GM21390 (cell line): ENCODE measurements around the gene NRG3.
"Not testable (repeated sequence)": the region's sequence is repeated elsewhere in the genome, so short reads cannot be mapped to it uniquely, and the experiment has no call there.

Experiments used
- ATAC-seq: cut with Tn5 transposase; IDR thresholded peaks from one replicate; pipeline ENCODE4 v1.9.1; 2021; ENCODE audit not compliant: unreplicated experiment

NRG3 gene

GRCh38 chr10:82942286-82943099 is 1067.5 kb downstream of the NRG3 start:
- ATAC-seq: no peak

DNA sequence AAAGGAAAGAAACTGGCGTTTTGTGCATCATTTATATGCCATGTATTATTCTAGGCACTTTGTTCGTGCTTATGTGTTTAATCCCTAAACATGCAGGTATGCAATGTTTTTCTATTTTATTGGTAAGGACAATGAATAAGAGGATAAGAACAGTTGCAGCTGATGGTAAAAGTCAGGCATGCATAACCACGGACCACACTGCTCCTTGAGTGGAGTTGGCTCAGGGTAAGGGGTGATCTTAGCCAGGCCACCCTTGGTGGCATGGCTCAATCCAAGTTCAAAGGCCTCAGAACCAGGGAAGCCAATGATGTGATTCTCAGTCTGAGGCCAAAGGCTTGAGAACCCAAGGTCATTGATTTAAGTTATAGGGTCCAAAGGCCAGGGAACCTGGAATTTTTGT is 1068.1 kb downstream of the NRG3 start:
- no peak for ATAC-seq

- no peak for ATAC-seq
These were observed 1075.0 kb downstream of the NRG3 start for GRCh38 chr10:82949816-82950575.

GRCh38 chr10:82953331-82953730 is 1078.3 kb downstream of the NRG3 start:
- no peak for ATAC-seq

- ATAC-seq: no peak
These were observed 1078.9 kb downstream of the NRG3 start for GRCh38 chr10:82953909-82954308.

DNA sequence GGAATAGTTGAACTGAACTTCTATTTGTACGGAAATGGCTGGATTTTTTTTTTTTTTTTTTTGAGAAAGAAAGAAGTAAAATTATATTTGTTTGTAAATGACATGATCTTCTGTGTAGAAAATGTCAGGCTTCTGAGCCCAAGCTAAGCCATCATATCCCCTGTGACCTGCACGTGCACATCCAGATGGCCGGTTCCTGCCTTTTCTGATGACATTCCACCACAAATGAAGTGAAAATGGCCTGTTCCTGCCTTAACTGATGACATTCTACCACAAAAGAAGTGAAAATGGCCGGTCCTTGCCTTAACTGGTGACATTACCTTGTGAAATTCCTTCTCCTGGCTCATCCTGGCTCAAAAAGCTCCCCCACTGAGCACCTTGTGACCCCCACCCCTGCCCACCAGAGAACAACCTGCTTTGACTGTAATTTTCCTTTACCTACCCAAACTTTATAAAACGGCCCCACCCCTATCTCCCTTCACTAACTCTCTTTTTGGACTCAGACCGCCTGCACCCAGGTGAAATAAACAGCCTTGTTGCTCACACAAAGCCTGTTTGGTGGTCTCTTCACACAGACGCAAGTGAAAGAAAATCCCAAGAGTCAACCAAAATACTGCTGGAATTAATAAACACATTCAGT is 1085.5 kb downstream of the NRG3 start:
- ATAC-seq: not testable (repeated sequence)

DNA sequence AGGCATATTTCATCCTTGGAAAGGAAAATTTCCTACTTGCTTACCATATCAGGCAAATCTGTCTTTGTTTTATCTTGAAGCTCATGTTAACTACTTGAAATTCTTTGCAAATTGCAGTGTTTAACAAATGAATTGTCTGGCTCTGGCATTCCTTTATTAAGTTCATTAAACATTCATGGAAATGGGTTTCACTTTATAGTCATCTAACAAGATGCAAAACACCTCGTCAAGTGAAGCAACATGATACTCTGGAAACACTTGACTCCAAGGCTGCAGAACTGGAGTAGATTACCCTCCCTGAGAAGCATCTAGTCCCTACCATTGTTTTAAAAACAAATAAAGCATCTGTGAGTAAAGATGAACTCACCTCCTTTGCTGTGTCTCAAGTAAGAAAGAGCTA is 1086.9 kb downstream of the NRG3 start:
- no peak for ATAC-seq

DNA sequence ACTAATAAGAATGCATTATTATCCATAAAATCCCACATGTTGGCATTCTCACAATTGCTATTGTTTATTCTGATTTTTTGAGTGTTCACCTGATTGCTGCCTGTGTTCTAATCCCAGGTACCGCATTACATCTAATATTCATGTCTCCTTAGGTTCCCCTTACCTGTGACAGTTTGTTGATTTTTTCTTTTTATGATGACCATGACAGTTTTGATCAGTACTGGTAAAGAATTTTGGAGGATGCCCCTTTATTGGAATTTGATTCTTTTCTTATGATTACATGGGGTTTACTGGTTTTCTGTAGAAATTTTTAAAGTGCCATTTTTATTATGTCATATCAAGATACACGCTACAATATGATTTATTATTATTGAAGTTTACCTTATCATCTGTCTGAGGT is 1091.1 kb downstream of the NRG3 start:
- ATAC-seq: no peak

DNA sequence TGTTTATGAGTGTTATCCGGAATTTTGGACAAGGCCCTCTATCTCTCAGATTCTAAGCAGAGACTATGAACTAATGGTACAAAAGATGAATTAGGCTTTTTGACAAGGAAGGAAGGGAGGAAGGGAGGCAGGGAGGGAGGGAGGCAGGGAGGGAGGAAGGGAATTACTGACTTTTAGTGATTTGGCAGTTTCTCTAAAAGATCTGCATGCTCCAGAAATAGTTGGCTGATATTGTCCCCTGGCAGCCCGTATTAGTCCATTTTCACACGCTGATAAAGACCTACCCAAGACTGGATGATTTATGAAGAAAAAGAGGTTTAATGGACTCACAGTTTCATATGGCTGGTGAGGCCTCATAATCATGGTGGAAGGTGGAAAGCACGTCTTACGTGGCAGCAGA is 1093.5 kb downstream of the NRG3 start:
- ATAC-seq: no peak

DNA sequence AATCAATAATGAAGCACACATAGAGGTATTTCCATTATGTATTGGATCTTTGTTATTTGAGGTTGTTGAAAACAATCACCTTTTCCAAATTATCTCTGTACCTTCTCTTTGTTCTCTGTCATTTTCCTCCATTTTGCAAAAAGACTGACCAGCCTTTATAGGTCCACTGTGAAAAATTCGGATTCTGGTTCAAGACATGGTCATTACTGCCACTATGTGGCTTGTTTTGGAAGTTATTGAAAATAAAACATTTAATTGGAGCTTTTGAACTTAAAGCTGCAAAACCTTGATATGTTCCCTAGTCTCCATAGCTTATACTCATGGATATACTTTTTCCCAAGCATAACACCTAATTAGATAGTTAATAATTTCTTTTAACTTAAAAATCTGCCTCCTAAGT is 1094.4 kb downstream of the NRG3 start:
- ATAC-seq: no peak

GRCh38 chr10:82980321-82980720 is 1105.3 kb downstream of the NRG3 start:
- no peak for ATAC-seq

DNA sequence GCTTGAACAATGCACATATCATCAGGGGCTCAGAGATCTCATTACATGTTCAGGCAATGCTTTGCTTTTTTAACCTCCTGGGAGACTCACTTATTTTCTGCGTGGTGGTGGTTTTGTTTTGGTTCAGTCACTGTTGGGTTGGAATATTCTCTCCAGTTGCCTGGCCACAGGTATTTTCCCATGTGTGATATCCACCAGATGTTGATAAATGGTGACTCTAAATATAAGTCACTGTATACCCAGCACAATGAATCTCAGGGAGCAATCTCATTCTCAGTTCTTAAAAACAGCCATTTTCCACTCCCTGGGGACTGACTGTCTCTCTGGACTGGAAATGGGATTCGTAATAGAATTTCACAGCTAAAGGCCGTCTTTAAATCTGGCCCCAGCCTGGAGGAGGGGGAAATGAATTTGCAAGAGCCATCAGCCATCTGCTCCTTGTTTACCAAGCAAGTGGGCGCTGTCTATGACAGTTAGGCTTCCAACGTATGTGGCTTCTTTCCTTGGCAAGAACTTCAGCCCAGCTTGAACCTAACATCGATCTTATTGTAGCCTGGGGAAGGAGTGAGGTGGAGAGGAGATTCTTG is 1106.2 kb downstream of the NRG3 start:
- ATAC-seq: no peak

- ATAC-seq: no peak
These were observed 1107.2 kb downstream of the NRG3 start for GRCh38 chr10:82982110-82982608.

GRCh38 chr10:82986216-82986615 is 1111.2 kb downstream of the NRG3 start:
- no peak for ATAC-seq

GRCh38 chr10:83006479-83006878 is 1131.5 kb downstream of the NRG3 start:
- ATAC-seq: not testable (repeated sequence)

- no peak for ATAC-seq
These were observed 1132.5 kb downstream of the NRG3 start for GRCh38 chr10:83007510-83007909.

GRCh38 chr10:83012866-83013265 is 1137.9 kb downstream of the NRG3 start:
- no peak for ATAC-seq

DNA sequence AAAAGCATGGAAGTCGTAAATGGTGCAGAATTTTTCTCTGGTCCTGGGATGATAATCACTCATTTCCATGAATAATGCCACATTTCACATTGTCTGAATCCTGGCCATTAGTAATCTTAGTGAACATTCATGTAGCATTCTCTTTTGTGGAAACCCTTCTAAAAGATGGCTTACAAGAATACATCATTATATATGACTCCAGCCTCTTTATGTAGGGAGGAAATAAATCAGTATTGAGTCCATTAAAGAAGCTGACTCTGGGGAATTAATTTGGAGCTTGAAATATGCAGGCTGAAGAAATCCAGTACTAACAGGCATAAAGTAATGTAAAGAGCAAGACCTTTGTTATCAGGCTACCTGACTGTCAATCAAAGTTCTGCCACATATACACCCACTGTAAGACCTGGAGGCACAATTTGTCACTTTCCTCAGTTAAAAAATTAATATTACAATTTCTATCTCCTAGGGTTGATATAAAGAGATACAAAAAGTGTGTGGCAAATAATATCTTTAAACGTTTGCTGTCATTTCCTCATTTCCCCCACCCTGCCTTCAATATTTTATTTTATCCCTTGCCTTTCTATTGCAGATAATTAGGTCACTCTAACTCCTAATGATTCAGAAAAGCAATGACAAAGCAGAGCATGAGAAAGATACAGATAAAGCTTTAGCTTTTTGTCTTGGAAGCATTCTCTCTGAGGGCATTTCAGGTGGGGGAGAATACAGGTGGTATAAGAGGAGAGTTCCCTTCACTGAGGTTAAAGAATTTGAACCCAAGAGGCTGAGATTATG is 1142.3 kb downstream of the NRG3 start:
- no peak for ATAC-seq

DNA sequence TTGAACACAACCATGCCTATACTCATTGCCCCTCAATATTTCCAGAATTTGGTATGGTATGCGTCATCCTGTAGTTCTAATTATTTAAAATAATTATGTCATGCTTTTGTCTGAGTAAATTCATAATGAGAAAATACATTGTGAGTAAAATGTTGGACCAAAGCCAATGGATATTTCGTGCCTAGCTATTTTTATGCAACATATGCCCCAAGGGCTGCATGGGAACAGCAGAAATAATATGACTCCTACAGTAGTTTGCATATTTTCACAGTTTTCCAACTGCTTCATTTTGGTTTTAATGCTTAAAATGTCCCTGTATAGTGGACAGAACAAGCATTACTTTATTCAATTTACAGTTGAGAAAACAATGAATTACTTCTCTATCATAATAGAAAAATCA is 1148.7 kb downstream of the NRG3 start:
- no peak for ATAC-seq
